GM12873 (cell line): Measurements from ENCODE around the gene CAMK1D.
A peak's percentile ranks its signal among the peaks of the same experiment; 100 is the strongest.

Source experiments
- TF ChIP-seq, protein P1 (sequence below): IDR thresholded peaks from 2 replicates; pipeline ENCODE4 v1.5.1; 2012; ENCODE audit warnings: low read depth, mild to moderate bottlenecking, moderate library complexity, low read length, control low read depth; ENCODE audit not compliant: insufficient read depth; ENCODE audit errors: missing control alignments

The CAMK1D gene

DNA sequence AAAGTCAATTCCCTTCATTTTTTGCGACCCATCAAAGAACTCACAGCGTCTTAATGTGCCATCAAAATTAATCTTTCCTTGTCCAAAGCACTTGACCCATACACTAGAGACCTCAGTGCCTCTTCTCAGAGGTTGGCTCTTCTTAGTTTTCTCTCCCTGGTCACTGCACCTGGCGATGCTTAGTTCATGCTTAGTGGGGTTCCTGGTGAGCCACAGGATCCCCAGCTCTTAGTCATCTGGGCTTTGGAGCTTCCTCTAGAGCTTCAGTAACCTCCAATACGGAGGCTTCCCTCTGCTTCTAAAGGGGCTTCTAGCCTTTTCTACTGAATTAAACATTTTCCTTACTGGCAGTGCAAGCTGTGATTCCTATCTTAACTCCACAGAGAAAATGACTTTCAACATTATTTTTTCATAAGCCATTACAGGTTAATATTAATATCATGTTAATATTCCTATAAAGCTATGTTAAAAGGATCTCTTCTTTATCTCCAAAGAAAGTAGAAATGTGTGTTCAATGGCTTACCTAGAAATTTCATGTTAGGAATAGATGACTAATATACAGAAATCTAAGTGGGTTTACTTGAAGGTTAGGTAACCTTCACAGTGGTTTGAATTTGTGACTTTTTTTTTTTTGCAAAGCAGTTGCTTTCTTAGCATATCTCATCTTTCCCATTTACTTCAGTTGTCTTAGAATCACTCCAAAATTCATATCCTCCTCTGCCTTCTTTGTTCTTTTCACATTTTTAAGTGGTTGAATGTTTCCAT, 295.2 kb downstream of the CAMK1D start:
- TF ChIP-seq, protein P1, sequence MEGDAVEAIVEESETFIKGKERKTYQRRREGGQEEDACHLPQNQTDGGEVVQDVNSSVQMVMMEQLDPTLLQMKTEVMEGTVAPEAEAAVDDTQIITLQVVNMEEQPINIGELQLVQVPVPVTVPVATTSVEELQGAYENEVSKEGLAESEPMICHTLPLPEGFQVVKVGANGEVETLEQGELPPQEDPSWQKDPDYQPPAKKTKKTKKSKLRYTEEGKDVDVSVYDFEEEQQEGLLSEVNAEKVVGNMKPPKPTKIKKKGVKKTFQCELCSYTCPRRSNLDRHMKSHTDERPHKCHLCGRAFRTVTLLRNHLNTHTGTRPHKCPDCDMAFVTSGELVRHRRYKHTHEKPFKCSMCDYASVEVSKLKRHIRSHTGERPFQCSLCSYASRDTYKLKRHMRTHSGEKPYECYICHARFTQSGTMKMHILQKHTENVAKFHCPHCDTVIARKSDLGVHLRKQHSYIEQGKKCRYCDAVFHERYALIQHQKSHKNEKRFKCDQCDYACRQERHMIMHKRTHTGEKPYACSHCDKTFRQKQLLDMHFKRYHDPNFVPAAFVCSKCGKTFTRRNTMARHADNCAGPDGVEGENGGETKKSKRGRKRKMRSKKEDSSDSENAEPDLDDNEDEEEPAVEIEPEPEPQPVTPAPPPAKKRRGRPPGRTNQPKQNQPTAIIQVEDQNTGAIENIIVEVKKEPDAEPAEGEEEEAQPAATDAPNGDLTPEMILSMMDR, result no peak

DNA sequence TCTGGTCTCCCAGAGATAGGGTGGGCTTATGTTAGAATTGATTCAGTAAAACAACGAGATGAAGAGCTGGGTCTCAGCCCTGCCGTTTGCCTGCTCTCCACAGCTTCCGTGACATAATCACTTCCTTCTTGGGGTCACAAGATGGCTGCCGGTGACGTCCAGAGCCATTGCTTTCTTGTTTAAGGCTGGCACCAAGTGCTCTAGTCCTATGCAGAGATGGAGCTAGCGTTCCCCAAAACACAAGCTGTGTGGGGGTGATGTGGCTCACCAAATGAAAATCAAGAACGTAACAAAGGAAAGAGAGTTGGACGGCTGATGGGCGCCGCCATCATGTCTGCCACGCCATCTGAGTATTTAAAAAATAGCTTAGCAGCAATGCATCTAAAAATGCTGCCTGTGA, 296.1 kb downstream of the CAMK1D start:
- TF ChIP-seq, protein P1, result no peak

DNA sequence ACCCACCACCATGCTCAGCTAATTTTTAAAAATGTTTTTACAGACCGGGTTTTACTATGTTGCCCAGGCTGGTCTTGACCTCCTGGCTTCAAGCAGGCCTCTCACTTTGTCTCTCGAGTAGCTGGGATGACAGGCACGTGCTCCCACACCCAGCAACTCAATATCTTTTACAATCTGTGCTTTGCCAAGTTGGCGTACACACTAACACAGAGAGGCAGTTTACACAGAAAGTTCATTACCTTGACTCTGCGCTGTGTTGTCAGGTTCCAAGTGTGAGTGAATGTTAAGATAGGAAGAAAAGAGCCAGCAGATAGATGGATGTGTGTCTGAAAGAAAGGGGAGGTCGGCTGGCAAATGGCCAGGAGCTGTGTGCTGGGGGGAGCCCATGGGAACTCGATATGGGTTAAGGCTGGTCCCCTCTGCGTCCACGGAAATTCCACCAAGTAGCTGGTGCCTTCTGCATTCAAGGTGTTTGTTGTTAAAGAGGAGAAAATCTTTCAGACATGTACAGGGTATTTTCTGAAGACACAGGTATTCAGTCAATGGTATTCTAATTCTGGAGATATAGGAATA, 299.8 kb downstream of the CAMK1D start:
- TF ChIP-seq, protein P1, result no peak

DNA sequence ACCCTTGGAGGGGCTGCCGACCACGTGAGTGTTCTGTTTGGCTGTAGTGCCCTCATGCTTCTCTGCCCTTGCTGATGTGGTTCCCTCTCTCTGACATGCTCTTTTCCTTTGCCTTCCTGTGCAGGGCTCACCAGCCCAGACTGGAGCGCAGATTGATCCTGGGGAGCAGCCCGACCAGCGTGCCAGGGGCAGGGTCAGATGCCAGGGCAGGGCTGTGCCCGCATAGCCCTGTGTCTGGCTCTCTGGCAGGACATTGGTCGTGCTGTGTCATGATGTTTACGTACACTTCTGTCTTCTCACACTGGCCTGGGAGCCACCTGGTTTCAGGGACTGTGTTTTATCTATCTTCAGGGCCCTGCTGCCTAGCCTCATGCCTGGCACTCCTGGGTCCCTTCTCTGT, 300.8 kb downstream of the CAMK1D start:
- TF ChIP-seq, protein P1, result no peak

DNA sequence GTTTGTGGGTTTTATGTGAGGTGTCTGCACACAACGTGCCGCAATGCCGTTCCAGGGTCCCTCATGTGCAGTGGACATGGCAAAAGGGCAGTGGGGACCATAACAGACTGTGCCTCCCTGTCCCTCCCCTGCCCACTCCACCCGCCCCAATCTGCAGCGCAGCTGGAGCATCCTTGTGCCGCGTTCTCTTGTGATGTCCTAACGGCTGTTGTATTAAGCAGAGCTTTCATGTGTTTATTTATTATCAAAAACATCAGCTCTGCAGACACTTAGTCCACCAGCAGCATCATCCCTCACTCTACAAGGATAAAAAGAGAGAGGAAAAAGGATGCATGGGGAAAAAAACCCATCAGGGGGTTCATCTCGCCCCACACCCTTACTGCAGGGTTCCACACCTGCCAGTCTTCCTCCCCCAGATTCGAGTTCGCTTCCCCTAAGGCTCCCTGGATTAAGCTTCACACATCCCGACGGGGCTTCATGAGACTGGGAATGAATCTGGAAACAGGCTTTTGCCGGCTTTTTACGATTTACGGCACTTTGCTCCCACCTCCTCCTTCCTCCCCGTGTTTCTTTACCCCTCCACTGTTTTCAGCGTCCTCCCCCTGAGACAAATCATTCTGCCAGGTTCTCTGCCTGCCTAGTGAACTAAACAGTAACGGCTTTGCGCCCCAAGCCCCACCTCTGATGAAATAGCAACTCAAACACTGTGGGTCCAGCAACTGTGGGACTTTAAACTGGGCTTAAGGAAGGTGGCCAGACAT, 301.4 kb downstream of the CAMK1D start:
- TF ChIP-seq, protein P1, result no peak

DNA sequence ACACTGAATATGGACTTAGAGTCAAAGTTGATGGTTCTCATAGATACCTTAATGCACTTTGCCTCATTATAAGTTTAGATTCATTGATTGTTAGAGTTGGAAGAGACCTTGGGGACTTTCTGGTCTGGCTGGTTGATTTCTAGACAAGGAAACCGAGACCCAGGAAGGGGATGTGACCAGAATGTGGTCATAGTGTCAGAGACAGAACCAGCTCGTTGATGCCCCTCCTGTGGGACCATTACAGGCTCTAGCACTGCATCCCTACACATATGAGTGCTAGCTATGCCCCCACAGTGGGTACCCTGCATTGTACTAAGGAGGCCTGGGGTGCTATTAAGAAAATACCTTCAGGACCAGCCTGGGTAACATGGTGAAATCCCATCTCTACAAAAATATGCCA, 306.6 kb downstream of the CAMK1D start:
- TF ChIP-seq, protein P1, result no peak

DNA sequence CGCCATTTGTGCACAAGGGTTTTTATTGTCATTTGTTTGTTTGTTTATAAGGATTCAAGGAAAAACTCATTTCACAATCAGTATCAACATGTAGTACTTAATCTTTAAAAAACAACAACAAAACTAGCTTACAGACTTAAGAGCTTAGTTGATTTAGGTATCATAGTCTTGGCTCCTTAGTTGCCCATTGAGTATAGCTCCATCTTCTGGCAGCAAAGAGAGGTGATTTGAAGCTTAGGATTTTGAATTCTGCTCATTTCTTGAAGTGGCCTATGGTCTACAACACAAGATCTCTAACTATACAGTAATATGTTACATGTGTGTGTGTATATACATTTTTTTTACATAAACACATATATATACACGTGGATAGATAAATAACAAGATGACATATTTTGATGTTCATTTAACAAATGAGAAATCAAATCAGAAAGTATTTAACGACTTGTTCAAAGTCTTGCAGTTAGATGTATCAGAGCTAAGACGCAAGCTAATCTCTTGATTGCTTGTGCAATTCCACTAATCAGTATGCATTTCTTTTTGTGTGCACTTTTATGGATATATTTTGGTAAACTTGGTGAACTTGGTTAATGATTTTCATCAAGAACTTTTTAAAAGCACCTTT, 307.3 kb downstream of the CAMK1D start:
- TF ChIP-seq, protein P1, result peak; percentile 68
